Measurements from ENCODE around the gene ZKSCAN7.

ZKSCAN7 gene

DNA sequence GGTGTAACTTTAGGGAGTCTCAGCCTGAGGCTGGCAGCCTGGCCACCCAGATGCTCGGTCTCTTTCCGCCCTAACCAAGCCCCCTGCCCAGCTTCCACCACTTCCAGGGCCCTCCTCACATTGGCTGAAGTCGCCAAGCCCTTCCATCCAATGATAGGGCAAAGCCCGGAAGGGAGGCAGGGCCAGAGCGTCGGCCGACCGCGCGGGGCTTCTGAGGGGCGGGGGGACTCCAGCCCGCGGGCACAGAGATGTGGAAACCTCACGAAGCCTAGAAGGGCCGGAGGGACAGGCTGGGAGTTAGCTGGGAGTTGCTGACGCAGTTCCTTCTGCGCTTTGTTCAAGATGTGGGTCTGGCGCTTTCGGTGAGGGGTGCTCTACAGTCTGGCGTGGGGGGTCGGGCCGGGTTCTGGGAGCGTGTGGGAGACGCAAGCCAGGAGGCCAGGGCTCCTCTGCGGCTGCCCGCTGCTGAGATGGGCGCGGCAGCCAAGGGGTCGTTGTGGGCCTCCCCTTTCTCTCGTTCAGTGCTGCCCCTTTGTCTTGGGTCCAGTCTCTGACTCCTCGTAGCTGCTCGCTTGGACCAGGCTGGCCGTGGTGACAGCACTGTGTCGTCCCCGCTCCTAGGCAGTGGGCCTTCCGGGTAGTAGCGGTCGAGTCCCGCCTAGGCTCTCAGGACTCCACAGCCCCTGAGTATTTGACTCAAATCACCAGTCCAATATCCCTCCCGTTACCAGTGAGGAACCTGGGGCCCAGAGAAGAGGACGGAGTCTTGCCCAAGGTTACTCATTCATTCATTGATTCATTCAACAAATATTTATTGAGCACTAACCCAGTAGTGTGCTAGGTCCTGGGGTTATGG is 29.9 kb downstream of the ZKSCAN7 start, which contains the start of gene ZNF660:
Gene ZNF660 (plus strand): TSS at position 319 of the 856 bp plus-strand sequence. CDS start 9,230 bp downstream, outside the sequence.
- TF ChIP-seq POLR2AphosphoS5 (IDR thresholded peaks at IDR 0.05; ENCODE audit: borderline replicate concordance, low read depth, low read length) (peak; percentile 43; the same call in 1 of the 2 replicates), FOXP2 (optimal IDR thresholded peaks at IDR 0.05; ENCODE audit: control extremely low read depth, extremely low read length, insufficient read depth) (no peak)
- no peak for DNase-seq (ENCODE audit: low read depth, low spot score)
- Histone ChIP-seq H3K36me3 (ENCODE audit: insufficient read depth, low read length) (no peaks in the 10 kb centered on the region), H3K9me3 (ENCODE audit: low read depth, low read length) (no peaks in the 10 kb centered on the region), H3K9ac (ENCODE audit: insufficient read length) (no peak within 1 kb of the TSS), H3K4me3 (no peak within 1 kb of the TSS), H3K27ac (no peak within 1 kb of the TSS)

DNA sequence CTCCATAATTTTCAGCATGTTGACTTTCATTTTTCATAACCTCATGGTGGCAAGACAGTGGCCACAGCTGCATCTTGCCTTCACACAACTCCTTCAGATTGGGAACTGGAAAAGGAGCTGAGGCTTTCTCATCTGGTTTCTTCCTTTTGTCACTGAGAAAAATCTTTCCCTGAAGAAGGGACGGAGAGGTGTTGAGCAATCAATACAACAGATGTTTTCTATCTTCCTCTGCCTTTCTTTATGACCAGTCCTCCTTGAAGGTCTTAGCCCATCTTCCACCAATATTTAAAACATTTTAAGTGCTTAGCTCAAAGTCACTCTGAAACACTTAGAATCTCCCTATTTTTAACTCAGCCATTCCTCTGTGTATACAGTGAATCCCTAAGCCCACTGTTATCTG is 41.6 kb downstream of the ZKSCAN7 start:
- no peaks in the 10 kb centered on the region for H3K36me3 ChIP-seq (ENCODE audit: insufficient read depth, low read length)
- no peak overlapping the region for H3K9ac ChIP-seq (ENCODE audit: insufficient read length)
- DNase-seq (ENCODE audit: low read depth, low spot score) = no peak
- no peaks in the 10 kb centered on the region for H3K9me3 ChIP-seq (ENCODE audit: low read depth, low read length)
- no peak overlapping the region for H3K4me3 ChIP-seq
- no peak overlapping the region for H3K27ac ChIP-seq
- TF ChIP-seq POLR2AphosphoS5 (IDR thresholded peaks at IDR 0.05; ENCODE audit: borderline replicate concordance, low read depth, low read length) (no peak), FOXP2 (optimal IDR thresholded peaks at IDR 0.05; ENCODE audit: control extremely low read depth, extremely low read length, insufficient read depth) (no peak), EZH2 (IDR thresholded peaks at IDR 0.05) (no peak)

DNA sequence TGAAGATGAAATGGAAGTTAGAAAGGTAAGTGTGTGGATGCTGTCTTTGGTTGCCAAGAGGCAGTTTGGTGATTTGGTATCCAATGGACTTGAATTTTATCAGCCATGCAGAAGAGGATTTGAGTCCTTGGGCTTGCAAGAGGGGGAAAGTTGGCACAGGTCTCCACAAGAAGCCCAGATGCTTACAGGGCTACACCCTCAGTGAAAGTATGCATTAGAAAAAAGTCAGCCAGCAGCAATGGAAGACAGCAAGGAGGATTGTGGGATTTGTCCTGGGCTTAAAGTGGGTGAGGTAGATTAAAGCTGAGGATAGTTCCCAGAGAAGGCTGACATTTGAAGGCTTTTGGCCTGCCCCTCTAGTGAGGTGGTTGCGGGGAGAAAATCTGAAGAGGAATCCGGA is 46.8 kb downstream of the ZKSCAN7 start:
- Histone ChIP-seq H3K36me3 (ENCODE audit: insufficient read depth, low read length) (no peaks in the 10 kb centered on the region), H3K9ac (ENCODE audit: insufficient read length) (no peak overlapping the region), H3K9me3 (ENCODE audit: low read depth, low read length) (no peaks in the 10 kb centered on the region), H3K4me3 (no peak overlapping the region), H3K27ac (no peak overlapping the region)
- no peak for TF ChIP-seq POLR2AphosphoS5 (IDR thresholded peaks at IDR 0.05; ENCODE audit: borderline replicate concordance, low read depth, low read length)
- no peak for TF ChIP-seq EZH2 (IDR thresholded peaks at IDR 0.05)
- TF ChIP-seq FOXP2 (optimal IDR thresholded peaks at IDR 0.05; ENCODE audit: control extremely low read depth, extremely low read length, insufficient read depth) = no peak
- no peak for DNase-seq (ENCODE audit: low read depth, low spot score)

DNA sequence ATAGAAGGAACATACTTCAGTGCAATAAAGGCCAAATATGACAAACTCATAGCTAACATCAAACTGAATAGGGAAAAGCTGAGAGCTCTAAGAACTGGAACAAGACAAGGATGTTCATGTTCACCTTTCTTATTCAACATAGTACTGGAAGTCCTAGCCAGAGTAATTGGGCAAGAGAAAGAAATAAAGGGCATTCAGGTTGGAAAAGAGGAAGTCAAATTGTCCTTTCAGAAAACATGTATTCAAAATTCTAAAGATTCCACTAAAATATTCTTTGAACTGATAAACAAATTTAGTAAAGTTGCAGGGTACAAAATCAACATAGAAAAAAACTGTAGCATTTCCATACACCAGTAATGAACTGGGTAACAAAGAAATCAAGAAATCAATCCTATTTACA is 57.7 kb downstream of the ZKSCAN7 start:
- Histone ChIP-seq H3K9me3 (ENCODE audit: low read depth, low read length) (no peaks in the 10 kb centered on the region), H3K9ac (ENCODE audit: insufficient read length) (no peak overlapping the region), H3K4me3 (no peak overlapping the region), H3K27ac (no peak overlapping the region), H3K36me3 (ENCODE audit: insufficient read depth, low read length) (no peaks in the 10 kb centered on the region)
- DNase-seq (ENCODE audit: low read depth, low spot score) = no peak
- no peak for TF ChIP-seq POLR2AphosphoS5 (IDR thresholded peaks at IDR 0.05; ENCODE audit: borderline replicate concordance, low read depth, low read length)
- TF ChIP-seq EZH2 (IDR thresholded peaks at IDR 0.05) = no peak
- no peak for TF ChIP-seq FOXP2 (optimal IDR thresholded peaks at IDR 0.05; ENCODE audit: control extremely low read depth, extremely low read length, insufficient read depth)

Measured in SK-N-MC (cell line).